Esophagus squamous epithelium (tissue), 4 donors: ENCODE results near the gene FH.

Experiments used
- POLR2A ChIP-seq, 4 donors: fragments of 450-650 bp; IDR thresholded peaks; one replicate each; pipeline ENCODE4 v1.6.1; 2017; ENCODE audit warnings: antibody characterized with exemption in 4 of 4, mild to moderate bottlenecking in 4 of 4, moderate library complexity in 3 of 4
- TF ChIP-seq, protein P1 (sequence below), 6 experiments: fragments of 450-650 bp in 4 of 6; fragments of 200-600 bp in 2 of 6; sonication (generic) in 2 of 6; IDR thresholded peaks; one replicate each; pipeline ENCODE4 v1.5.1; 2016 to 2019; ENCODE audit warnings: antibody characterized with exemption in 6 of 6, mild to moderate bottlenecking in 4 of 6, moderate library complexity in 4 of 6

GRCh38 chr1:241459186-241459802, 60.3 kb downstream of the FH start:
- TF ChIP-seq, protein P1, sequence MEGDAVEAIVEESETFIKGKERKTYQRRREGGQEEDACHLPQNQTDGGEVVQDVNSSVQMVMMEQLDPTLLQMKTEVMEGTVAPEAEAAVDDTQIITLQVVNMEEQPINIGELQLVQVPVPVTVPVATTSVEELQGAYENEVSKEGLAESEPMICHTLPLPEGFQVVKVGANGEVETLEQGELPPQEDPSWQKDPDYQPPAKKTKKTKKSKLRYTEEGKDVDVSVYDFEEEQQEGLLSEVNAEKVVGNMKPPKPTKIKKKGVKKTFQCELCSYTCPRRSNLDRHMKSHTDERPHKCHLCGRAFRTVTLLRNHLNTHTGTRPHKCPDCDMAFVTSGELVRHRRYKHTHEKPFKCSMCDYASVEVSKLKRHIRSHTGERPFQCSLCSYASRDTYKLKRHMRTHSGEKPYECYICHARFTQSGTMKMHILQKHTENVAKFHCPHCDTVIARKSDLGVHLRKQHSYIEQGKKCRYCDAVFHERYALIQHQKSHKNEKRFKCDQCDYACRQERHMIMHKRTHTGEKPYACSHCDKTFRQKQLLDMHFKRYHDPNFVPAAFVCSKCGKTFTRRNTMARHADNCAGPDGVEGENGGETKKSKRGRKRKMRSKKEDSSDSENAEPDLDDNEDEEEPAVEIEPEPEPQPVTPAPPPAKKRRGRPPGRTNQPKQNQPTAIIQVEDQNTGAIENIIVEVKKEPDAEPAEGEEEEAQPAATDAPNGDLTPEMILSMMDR (IDR thresholded peaks at IDR 0.05): no peak
- TF ChIP-seq POLR2A (IDR thresholded peaks at IDR 0.05): no peak
